Fibroblast of peridontal ligament (primary cell): Measurements from ENCODE around the gene DMRTB1.

Source experiments
- DNase-seq: peaks from one replicate; pipeline ENCODE4 v3.0.0-alpha.2; 2010; ENCODE audit errors: extremely low read depth

DMRTB1 gene

DNA sequence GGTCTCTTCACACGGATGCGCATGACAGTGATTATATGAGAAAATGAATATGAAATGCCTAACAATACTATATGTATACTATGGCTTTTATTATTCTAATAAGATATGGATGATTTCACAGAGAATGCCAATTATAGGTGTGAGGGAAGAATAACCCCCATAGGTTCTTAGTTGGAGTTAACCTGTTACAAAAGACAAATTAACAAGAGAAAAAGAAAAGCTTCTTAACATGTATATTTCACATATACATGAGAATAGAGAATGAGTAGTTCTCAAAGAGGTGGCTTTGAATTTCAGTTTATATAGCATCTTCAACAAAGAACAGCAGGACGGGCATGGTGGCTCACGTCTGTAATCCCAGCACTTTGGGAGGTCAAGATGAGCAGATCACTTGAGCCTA, 24.0 kb upstream of the DMRTB1 start:
- DNase-seq, result no peak

DNA sequence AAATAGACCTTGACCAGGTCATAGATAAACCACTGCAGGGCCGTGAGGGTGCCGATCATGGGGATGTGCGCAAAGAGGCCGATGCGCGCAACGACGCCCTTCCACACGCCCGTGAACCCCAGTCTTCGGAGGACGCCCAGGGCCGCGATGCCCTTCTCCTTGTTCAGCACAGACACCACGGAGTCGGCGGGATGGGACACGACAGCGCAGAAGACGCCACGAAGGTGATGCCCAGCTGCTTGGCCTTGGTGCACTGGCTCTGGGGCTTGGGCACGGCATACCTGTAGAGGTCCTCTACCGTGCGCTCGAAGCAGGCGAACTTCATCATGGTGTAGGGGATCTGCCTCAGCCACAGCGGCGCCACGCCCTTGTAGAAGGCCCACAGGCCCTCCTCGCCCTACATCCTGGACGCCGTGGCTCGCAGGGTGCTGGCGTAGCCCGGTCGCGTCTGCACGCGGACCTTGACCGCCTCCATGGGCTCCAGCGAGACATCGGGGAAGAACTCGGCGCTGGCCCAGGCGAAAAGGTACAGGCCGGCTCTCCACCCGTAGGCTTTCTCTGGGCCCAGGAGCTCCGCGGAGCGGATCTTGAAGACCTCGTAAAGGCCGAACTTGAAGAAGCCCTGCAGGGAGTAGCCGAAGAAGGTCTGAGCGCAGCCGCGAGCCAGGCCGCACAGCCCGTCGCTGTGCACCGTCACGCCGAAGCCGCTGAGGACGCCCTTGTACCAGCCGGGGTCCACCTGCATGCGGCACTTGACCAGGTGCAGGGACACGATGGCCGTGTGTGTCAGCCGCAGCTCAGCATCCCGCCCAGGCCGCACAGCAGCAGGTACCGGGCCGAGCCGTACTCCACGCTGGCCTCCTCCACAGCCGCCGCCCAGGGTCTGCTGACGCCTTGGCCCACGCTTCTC, 20.5 kb upstream of the DMRTB1 start:
- no peak for DNase-seq

DNA sequence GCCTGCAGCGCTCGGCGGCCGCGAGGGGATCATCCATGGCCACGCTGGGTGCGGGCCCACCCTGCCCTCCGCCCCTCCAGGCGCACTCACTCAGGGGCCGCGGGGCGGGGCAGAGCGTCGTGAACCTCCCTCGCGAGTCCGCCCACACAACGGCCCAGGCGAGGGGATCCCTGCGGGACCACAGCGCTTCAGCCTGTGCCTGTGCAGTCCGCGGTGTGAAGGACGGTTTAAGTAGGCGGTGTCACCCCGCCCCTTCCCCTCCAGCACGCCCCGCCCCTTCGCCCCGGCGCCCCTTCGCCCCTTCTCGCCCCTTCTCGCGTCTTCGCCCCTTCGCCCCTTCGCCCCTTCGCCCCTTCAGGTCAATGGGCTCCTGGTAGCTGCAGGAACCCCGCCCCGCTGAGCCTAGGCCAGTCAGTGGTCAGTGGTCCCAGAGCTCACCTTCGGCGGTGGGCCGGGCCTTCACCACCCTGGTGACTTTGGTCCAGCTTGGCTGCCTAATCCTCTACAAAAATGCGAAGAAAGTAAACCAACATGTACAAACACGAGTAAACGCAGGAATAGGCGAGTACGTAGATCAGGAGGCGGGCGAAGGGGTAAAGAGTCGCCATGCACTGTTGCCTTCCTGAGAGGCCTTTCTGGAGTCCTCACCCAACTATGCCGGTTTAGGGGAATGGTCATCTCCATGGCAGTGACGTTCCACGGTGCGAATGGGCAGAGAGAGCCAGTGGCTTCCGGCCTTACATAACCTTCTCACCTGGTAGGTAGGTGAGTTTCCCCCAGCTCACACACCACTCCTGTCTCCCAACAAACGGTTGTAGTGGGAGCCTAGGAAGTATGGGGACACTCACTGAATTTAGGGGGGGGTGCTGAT, 19.6 kb upstream of the DMRTB1 start:
- no peak for DNase-seq

DNA sequence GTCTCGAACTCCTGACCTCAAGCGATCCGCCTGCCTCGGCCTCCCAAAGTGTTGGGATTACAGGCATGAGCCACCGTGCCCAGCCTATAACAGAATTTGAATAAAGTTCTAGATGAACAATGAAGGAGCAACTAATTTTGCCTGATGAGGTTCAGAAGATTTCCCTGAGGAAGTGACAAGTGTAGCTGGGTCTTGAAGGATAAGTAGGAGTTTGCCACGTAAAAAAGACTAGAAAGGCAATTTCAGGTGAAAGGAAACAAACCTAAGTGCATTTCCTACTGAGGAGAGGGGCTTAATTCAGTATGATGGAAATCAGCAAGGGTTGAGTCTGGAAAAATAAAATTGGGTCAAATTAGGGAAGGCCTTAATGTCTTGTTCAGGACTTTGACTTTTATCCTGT, 18.6 kb upstream of the DMRTB1 start:
- DNase-seq, result no peak

DNA sequence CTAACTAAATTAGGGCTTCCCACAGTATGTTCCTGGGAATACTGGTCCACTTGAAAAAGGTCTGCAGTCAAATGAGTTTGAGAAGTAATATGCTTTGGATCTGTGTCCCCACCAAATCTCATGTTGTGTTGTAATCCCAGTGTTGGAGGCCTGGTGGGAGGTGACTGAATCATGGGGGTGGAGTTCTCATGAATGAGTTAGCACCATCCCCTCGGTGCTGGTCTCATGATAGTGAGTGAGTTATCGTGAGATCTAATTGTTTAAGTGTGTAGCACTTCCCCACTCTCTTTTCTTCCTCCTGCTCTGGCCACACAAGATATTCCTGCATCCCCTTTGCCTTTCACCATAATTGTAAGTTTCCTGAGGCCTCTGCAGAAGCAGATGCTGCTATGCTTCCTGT, 16.9 kb upstream of the DMRTB1 start:
- peak; percentile 66 for DNase-seq

DNA sequence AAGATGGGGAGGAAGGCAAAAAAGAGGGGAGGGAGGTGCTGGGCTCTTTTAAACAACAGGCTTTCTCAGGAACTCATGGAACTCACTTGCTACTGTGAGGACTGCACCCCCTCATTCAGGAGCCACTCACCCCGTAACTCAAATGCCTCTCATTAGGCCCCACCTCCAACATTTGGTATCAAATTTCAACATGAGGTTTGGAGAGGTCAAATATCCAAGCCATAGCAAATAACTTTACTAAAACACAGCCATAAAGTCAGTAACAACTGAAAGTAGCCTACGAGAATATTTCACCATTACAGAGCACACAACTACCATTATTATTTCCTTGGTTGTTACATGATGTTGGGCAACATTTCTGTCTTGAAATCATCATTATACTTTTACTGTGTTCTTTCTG, 13.1 kb upstream of the DMRTB1 start:
- DNase-seq, result no peak

DNA sequence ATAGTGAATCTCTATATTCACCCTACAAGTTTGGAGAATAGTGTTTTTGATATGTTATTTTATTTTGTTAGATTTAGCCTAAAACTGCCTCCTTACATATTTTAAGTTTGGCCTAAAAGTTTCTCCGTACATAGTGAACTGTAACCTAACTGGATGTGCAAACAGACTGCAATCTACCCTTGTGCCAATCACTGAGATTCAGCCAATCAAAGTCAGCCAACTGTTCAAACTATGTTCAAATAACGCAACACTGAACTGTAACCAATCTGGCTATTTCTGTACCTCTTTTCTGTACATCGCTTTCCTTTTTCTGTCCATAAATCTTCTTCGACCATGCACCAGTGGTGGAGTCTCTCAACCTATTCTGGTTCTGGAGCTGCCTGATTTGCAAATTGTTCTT, 11.8 kb upstream of the DMRTB1 start:
- DNase-seq, result no peak

DNA sequence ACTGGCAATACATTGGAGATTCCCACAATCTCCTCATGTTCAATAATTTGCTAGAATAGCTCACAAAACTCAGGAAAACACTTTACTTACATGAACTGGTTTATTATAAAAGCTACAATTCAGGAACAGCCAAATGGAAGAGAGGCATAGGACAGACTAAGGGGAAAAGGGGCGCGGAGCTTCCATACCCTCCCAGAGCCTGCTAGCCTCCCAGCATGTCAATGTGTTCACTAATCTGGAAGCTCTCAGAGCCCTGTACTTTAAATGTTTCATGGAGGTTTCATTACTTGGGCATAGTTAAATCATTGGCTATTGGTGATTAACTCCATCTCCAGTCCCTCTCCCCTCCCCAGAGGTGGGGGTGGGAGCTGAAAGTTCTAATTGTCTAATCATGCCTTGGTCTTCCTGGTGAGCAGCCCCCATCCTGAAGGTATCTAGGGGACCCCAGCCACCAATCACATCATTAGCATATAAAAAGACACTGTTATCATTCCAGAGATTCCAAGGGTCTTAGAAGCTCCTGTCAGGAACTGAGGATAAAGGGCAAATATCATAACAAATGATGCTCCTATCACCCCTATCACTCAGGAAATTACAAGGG, 10.9 kb upstream of the DMRTB1 start:
- no peak for DNase-seq

DNA sequence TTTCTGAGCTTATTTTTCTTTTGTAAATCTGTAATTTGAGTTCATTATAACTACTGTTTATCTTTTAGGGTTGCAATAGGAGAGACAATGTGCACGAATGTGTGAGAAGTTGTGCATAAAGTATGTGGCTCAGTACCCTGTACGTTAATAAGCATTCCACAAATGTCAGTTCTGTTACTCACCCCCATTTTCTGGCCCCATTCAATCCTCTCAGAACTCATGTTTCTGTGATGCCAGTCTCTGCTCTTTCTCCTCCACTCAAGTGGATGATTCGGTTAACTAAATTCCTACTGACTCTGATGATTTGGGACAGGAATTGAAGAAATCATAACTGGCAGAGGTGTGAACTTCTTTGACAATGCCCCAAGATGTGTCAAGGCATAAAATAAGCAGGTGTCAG, 10.2 kb upstream of the DMRTB1 start:
- peak; percentile 85 for DNase-seq

DNA sequence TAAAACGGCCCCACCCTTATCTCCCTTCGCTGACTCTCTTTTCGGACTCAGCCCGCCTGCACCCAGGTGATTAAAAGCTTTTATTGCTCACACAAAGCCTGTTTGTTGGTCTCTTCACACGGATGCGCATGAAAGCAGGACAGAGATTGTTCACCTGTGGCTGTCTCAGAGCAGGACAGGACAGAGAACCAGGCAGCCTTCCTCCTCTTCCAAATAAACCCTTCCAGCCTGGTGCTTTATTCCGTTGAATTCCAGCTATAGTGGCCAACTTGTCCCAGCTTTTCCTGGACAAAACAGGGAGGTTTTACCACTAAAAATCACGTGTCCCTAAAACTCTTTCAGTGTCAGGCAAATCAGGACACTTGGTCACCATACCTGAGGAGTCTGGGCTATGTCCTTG, 9.5 kb upstream of the DMRTB1 start:
- no peak for DNase-seq

DNA sequence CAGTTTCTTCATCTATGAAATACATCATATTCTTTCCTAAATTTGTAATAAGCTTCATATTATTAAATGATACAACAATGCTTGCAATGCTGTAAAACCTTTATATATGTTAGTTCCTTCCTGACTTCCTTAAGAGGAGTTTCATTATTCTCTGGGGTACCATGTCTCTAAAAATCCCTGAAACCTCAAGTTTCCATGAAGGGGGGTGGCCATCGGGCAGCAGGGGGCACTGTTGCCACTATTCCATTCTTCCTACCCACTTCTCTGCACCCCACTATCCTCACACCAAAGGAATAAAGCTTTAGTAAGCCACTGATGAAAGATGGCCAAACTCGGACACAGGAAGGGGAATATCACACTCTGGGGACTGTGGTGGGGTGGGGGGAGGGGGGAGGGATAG, 9.0 kb upstream of the DMRTB1 start:
- no peak for DNase-seq

DNA sequence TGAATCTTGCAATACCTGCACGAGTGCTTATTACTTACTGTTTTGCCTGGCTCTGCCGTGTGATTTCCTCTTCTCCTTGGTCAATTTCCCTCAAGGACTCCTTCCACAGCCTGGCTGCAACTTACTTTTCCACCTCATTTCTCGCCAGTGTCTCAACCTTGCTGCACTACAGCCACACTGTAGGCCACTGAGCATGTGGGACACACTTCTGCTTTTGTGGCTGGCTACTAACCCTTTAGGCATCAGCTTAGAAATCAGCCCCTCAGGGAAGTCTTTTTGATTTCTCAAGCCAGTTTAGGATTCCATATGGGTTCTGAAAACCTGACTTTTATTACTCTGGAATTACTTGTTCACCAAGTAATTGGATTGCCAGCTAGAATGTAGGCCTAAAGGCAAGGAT, 5.2 kb upstream of the DMRTB1 start:
- no peak for DNase-seq

DNA sequence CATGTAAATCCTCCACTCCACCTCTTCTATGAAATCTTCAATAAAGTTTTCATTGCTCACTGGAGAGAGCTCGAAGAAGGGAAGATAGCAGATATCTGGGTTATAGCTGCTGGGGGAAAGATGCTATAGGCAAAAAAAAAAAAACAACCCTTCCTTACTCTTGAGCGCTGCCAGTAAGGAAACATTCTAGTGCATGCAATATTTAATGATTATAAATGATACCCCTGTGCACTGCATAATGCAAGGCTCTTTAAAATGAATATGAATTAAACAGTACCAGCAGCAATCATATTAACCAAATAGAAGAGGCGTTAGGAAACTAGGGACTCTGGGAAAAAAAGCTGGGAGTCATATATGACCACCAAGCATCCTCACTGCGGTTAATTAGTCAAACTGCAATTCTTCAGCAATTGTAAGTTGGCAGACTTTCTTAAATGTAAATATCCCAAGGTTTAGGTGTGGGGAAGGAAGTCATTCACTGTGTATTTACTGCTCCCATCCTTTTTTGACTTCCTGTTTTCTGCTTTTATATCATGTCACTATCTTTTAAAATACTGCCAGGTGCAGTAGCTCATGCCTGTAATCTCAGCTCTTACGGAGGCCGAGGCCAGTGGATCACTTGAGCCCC, 3.7 kb upstream of the DMRTB1 start:
- DNase-seq, result no peak

DNA sequence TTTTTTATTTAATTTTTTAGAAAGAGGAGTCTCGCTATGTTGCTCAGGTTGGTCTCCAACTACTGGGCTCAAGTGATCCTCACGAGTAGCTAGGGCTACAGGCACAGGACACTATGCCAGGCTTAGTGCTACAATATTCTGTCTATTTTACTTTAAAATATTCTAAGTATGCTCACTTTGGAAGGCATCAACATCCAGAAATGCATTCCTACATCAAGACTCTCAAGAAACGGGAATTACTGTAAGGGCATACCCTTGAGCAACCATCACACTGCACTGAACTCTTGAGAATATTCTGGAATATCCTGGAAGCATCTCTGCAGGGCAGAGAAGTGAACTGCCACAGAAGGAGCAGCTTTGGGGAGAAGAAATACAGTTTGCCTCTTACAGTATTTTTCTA, 565 bp upstream of the DMRTB1 start:
- DNase-seq, result peak; percentile 26

DNA sequence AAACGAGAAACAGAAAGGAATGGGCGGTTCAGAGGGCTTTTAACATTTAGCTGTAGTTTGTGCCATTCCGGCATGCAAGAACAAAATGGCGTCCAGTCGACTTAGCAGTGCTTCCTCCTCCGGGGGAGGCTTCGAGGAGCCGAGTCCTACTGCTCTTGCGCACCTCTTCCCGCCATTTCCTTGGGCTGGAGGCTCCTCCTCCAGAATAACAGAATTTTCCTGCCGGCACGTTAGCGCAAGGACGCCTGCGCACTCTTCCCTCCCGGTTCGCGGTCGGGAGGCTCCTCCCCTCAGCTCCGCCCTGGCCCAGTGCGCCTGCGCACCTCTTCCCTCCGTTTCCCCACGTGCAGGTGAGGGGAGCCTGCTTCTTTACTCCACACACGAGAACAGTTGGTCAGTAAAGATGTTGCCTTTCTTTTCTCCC, 1.0 kb downstream of the DMRTB1 start:
- DNase-seq, result no peak

DNA sequence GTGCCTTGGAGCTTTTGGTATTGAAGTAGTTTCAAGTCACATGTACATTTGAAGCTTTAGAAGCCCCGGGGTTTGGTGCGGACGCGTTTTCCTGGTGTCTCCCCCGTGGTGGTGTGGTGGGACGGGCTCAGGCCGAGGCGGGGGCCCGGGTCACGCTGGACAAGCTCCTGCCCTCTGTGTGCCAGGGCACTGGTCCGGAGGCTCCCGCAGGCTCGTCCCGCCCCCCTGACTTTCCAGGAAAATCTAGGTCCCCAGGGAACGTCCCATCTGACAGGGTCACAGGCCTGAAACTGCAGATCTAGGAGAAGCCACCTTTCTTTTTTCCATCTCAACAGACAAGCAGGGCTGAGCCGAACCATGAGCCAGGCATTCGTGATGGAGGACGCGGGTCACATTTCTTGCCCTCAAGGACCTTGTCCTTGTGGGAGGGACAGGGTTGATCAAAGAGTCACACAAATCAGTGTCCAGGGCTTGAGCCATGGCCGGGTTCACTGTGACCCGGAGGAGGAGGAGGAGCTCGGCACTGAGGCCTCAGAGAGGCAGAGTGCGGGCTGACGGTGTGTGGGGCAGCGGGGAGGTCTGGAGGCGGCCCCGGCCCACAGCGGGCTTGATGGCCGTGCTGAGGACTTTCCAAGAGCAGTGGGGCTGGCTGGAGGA, 1.6 kb downstream of the DMRTB1 start:
- no peak for DNase-seq

DNA sequence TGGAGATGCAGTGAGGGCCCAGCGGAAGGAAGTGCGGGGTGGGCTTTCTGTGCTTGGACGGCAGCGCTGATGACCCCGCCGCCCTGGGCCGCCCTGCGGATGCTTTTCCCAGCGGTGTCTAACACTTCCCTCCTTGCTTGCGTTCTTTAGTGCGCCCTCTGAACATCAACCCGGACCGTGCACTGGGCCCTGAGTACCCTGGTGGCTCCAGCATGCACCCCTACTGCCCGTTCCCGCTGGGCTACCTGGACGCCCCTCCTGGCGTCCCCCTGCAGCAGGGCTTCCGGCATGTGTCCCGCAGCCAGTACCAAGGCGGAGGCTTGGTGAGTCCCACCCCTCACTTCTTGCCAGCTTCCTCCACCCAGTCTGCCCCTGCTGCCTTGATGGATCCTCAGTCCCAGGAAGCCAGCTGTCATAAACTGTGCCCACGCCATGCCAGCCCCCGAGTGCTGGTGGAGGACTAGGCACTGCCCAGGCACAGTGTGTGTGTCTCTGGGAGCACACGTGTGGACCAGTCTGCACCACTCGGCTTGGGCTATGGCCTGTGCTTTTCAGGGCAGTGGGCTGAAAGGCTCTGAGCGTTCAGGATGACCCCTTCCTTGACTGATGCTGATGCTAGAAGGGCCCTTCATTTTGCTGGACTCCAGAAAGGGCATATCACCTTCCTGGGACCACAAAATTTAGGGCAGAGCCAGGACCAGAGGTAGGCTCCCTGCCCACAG, 2.3 kb downstream of the DMRTB1 start:
- no peak for DNase-seq

DNA sequence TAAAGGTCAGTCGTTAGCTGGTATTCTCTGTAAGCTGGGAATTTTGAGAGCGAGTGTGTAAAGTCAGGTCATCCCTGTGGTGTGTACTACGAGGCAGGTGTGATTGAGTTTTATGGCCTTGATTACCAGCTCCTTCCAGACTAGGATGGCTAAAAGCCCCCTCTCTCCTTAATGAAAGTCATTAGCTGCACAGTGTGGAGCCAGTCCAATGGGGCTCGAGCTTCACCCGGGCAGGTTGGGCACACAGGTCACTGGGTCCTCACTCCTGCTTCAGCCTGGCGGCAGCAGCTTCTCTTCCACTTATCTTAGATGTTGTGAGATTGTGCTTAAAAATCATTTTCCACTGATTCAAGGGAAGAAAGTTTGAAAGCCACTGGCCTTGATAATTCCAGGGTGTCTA, 3.0 kb downstream of the DMRTB1 start:
- DNase-seq, result no peak

DNA sequence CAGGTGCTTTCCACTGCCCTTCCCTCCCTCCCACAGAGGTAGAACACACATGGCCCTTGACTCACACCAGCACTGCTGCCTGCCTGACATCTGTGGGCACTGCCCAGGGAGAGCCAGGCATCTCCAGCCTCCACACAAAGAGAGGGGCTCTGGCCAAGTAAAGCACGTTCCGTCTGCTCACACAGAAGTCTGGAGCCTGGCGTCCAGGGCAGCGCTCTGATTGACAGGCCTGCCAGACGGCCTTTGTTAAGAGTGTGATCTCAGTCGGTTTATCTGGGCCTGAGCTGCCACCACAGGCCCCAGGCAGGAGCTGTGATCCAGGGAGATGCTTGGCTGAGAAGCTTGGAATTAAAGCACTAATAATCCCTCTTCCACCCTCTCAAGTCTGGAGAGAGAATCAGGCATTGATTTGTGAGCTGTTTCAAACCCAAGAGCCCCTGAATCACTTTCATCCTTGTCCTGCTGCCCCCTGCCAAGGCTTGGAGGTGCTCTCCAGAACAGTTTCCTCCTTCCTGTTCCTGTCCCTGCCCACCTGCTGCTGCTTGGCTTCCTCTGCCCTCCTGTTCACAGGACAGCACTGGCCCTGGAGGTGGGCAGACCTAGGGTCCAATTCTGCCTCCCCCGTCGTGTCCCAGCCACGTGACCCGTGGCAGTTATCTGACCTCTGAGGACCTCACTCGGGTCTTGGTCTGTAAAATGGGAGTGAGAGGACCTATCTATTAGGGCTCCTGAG, 3.7 kb downstream of the DMRTB1 start:
- DNase-seq, result no peak
